SK-N-MC (cell line): ENCODE measurements around the gene SLC26A1.

Experiments used
- EZH2 ChIP-seq: fragments of 200-600 bp; sonication (generic); IDR thresholded peaks from one replicate; pipeline ENCODE4 v1.6.1; 2017; ENCODE audit warnings: antibody characterized with exemption
- FOXP2 ChIP-seq: optimal IDR thresholded peaks from 2 replicates; pipeline ENCODE3; 2011; ENCODE audit warnings: mild to moderate bottlenecking, moderate library complexity; ENCODE audit not compliant: insufficient read depth; ENCODE audit errors: extremely low read length, control extremely low read depth
- POLR2AphosphoS5 ChIP-seq: IDR thresholded peaks from 2 replicates; pipeline ENCODE4 v1.6.1; 2012; ENCODE audit warnings: mild to moderate bottlenecking, low read depth, low read length, borderline replicate concordance

- TF ChIP-seq EZH2 (no peak), POLR2AphosphoS5 (no peak), FOXP2 (no peak)
Observed at GRCh38 chr4:1041936-1042330, 48.7 kb upstream of the SLC26A1 start.
